ENCODE measurements around the gene KRT16.

- no peak for TF ChIP-seq CTCF (IDR thresholded peaks at IDR 0.05)
- TF ChIP-seq EZH2 (IDR thresholded peaks at IDR 0.05; ENCODE audit: borderline replicate concordance, insufficient read depth, low read depth, low read length, poor library complexity, severe bottlenecking), result no peak
These were observed 39.3 kb upstream of the KRT16 start for GRCh38 chr17:41651625-41652460.

All from B cell (primary cell).